ENCODE data around the gene CCNY.

DNA sequence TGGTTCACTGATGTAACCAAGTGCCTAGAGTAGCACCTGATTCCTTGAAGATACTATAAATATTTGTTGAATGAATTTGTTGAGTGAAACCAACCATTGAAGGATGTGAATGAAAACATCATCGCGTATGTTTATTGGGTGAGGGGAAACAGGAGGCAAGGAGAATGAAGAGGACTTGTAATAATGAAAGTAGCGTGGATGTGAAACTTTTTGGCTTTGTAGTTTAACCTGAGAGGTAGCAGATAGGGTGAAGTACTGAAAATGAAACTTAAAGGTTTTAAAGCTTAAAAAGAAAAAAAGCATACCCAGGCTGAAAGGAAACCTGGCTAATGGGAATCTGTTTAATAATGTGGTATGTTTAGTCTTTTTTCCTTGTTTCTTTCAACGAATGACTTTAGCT, 5.2 kb downstream of the CCNY start:
- TF ChIP-seq EZH2 (optimal IDR thresholded peaks at IDR 0.05; ENCODE audit: low read depth, low read length) (no peak), EZH2phosphoT487 (IDR thresholded peaks at IDR 0.05; ENCODE audit: low read length) (no peak)
- TF ChIP-seq, protein P1, sequence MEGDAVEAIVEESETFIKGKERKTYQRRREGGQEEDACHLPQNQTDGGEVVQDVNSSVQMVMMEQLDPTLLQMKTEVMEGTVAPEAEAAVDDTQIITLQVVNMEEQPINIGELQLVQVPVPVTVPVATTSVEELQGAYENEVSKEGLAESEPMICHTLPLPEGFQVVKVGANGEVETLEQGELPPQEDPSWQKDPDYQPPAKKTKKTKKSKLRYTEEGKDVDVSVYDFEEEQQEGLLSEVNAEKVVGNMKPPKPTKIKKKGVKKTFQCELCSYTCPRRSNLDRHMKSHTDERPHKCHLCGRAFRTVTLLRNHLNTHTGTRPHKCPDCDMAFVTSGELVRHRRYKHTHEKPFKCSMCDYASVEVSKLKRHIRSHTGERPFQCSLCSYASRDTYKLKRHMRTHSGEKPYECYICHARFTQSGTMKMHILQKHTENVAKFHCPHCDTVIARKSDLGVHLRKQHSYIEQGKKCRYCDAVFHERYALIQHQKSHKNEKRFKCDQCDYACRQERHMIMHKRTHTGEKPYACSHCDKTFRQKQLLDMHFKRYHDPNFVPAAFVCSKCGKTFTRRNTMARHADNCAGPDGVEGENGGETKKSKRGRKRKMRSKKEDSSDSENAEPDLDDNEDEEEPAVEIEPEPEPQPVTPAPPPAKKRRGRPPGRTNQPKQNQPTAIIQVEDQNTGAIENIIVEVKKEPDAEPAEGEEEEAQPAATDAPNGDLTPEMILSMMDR (IDR thresholded peaks at IDR 0.05; ENCODE audit: low read length): no peak

All from MM.1S (cell line).